GM19193 (cell line): ENCODE results near the gene SLC6A18.

Experiments used
- POLR2A ChIP-seq: IDR thresholded peaks from 4 replicates; pipeline ENCODE4 v1.6.1; 2011; ENCODE audit not compliant: insufficient read depth, insufficient read length; ENCODE audit errors: extremely low read depth

The SLC6A18 gene

GRCh38 chr5:1227667-1228066, 2.5 kb downstream of the SLC6A18 start:
- no peak for TF ChIP-seq POLR2A

DNA sequence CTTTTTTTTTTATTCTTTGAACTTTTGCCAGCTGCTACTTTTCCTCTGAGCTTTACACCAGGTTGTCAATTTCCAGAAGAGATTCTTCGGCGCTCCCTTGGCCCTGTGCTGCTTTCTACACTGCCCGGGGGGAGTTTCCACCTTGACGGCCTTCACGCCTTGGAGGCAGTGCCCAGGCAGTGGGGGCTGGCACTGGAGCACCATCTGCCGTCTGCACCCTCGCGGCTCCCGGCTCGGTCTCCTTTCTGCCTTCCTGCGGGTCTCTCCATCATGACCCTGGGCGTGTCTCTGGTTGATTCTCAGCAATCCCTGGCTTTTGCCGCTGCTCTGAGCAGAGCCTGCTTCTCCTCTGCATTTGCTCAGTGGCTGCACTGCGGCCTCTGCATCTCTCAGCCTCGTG, 2.9 kb downstream of the SLC6A18 start:
- TF ChIP-seq POLR2A, result no peak

DNA sequence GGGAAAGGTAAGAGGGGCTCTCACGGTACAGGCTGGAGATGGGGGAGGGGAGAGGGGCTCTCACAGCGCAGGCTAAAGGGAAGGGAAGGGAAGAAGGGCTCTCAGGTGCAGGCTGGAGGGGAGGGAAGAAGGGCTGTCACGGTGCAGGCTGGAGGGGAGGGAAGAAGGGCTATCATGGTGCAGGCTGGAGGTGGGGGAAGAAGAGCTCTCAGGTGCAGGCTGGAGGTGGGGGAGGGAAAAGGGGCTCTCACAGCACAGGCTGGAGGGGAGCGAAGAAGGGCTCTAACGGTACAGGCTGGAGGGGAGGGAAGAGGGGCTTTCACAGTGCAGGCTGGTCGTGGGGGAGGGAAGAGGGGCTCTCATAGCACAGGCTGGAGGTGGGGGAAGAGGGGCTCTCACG, 4.6 kb downstream of the SLC6A18 start:
- TF ChIP-seq POLR2A, result no peak

- TF ChIP-seq POLR2A, result no peak
These were observed 5.4 kb downstream of the SLC6A18 start for GRCh38 chr5:1230551-1230950.

DNA sequence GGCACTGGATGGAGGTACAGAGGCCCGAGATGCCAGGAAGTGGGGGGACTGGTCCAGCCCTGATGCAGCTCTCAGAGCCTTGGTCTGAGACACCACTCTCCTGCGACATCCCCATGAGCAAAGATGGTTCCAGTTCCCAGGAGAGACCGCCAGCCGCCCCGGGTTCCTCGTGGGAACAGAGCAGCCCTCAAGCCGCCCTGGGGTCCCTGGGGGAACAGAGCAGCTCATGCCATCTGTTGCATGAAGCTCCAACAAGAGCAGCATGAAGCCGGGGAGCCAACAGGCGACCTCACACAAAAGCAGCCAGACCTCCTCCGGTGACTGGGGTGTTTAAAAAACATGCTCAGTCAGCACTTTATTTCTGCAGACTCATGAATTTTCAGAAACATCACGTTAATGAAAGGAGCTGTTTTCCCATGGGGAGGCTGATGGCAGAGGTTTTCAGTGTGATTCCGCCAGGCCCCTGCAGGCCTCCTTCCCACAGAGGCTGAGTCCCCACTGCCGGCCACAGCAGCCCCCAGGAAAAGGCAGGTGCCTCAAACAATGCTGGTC, 6.2 kb downstream of the SLC6A18 start:
- no peak for TF ChIP-seq POLR2A

- no peak for TF ChIP-seq POLR2A
These were observed 7.6 kb downstream of the SLC6A18 start for GRCh38 chr5:1232780-1233179.

- TF ChIP-seq POLR2A, result no peak
These were observed 10.2 kb downstream of the SLC6A18 start for GRCh38 chr5:1235379-1235778.

DNA sequence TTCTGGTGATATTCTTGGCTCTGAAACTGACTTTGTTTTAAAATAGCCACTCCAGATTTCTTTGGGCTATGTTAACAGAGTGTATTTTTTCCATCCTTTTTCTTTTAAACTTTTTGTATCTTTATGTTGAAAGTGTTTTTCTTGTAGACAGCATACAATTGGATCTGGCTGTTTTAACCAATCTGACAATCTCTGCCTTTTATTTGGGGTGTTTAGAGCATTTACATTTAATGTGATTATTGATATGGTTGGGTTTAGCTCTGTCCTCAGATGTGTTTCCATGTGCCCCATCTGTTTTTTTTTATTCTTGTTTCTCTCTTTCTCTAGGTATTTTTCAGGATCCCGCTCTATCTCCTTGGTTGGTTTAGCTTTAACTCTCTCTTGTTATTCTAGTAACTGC, 10.7 kb downstream of the SLC6A18 start:
- TF ChIP-seq POLR2A, result no peak

DNA sequence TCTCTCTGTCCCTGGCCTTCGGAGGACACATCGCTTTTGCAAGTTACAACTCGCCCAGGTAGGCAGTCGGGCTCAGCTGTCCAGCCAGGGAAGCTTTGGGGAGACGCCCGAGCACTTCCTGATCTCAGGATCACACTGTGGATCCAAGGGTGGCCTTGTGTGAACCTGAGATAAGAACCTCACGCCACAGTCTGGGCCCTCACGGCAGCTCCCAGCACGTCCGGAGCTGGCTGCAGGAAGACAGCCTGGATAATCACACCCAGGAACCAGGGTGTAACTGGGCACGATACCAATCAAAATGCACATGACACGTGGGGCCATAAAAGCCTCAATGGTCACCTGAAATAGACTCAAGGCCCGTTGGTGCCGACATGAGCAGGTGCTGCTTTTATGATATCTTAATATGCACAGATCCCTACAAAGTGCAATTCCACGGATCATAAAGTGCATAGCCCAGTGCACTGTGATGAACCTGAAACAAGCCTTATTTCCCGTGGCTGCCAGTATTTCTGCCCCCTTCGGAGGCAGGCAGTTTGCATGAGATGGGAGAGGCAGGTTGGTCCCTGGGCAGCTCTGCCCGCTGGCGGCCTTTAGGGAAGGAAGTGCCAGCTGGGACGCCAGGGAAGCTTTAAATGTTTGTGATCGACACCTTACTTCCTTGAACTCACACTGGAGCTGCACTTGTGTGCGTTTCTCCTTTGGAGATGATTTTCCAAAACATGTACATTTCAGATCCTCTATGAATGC, 14.5 kb downstream of the SLC6A18 start:
- no peak for TF ChIP-seq POLR2A

- no peak for TF ChIP-seq POLR2A
These were observed 15.5 kb downstream of the SLC6A18 start for GRCh38 chr5:1240496-1241260.

- TF ChIP-seq POLR2A, result no peak
These were observed 16.4 kb downstream of the SLC6A18 start for GRCh38 chr5:1241509-1242080.

DNA sequence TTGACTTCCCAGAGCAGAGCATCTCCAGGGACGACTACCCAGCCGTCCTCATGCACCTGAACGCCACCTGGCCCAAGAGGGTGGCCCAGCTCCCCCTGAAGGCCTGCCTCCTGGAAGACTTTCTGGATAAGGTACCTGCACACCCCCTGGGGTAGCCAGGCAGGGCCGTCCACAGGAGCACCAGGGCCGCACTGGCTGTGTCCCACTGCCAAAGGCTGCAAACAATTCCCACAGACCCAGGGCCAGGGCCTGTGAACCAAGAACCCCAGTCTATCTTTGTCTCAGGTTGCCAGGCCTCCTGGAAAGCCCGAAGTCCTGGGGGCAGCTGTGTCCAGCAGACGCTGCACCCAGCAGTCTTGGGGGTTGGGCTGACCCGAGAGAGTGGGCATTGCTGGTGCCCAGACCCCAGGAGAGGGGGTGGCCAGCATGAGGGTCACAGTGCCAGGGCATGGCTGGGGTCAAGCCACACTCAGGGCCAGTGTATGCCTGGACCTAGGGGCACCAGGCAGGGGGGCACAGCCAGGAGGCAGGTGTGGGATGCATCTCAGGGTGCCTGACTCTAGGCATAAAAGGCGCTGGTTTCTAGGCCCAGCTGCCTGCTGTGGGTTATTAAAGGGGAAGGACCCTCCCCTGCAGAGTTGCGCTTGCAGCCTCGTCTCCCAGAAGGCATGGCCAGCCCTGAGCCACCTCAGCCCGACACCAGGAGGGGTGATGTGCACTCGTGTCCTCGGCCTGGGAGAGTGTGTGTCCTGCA, 17.7 kb downstream of the SLC6A18 start:
- TF ChIP-seq POLR2A, result no peak

DNA sequence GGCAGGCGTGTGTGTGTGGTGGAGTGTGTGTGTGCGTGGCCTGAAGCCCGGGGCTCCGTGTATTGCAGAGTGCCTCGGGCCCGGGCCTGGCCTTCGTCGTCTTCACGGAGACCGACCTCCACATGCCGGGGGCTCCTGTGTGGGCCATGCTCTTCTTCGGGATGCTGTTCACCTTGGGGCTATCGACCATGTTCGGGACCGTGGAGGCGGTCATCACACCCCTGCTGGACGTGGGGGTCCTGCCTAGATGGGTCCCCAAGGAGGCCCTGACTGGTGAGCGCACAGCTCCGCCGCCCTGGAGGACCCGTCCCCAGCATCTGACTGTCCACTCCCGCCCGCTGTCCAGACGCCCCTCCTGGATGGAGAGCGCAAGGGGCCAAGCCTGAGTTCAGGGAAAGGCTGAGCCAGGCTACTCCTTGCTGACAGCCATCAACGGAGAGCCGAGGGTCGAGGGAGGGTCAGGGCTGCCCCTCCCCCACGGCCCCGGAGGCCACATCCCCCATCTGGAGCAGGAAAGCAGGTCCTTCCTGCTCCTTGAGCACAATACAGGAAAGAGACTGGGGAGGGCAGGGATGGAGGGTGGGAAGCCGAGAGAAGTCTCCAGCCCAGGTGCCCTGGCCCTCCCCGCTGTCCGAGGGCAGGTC, 18.4 kb downstream of the SLC6A18 start:
- TF ChIP-seq POLR2A, result no peak

DNA sequence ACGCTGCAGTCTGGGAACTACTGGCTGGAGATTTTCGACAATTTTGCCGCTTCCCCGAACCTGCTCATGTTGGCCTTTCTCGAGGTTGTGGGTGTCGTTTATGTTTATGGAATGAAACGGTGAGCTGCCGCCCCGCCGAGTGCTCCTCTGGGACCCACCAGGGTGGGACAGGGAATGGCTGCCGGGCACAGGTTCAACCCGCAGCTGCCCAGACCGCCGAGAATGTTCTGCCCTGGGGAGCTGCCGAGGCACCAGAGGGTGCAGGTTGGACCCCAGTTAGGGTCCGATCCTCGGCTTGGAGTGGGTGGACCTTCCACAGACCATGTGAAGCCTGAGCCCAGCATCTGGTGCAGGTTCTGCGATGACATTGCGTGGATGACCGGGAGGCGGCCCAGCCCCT, 19.1 kb downstream of the SLC6A18 start:
- no peak for TF ChIP-seq POLR2A

- no peak for TF ChIP-seq POLR2A
These were observed 19.8 kb downstream of the SLC6A18 start for GRCh38 chr5:1244976-1245375.

DNA sequence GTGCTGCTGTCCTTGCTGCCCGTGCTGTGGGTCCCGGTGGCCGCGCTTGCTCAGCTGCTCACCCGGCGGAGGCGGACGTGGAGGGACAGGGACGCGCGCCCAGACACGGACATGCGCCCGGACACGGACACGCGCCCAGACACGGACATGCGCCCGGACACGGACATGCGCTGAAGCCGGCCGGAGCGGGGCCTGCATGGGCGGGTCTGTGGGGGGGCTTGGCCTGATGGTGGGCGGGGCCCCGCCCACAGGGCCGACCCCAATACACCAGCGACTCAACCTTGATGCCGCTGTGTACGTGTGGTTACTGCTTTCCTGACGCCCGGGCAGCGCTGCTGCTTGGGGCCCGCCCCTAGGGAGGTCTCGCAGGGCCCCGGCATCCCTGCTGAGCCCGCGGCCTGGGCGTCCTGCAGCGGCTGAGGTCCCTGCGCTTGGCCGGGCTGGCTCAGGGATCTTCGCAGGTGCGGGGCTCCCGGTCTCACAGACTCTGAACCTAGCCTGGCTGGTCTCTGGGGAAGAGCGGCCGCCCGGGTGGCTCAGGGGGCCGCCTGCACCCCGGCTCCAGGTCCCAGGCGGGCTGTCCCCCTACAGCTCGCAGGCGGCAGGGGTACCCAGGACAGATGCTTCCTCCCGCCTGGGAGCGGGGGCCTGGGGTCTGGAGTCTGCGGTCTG, 20.9 kb downstream of the SLC6A18 start:
- TF ChIP-seq POLR2A, result no peak
